Mesodermal cell (in vitro differentiated cells): ENCODE data around the gene C12orf56. TPM values are rescaled to one million over a fixed set of nuclear protein-coding genes. Genes with fewer than 3 reads are reported as not detected.

Experiments used
- H3K27ac ChIP-seq: 2 replicates; pipeline ENCODE4 v1.7.0; 2013; ENCODE audit warnings: mild to moderate bottlenecking, low read depth, low read length, moderate library complexity; ENCODE audit not compliant: severe bottlenecking
- H3K36me3 ChIP-seq: 2 replicates; pipeline ENCODE4 v1.7.1; 2013; ENCODE audit warnings: mild to moderate bottlenecking, low read length, moderate library complexity; ENCODE audit not compliant: control insufficient read depth, insufficient read depth
- H3K4me1 ChIP-seq: one replicate; pipeline ENCODE4 v1.7.1; 2013; ENCODE audit warnings: mild to moderate bottlenecking, low read length; ENCODE audit not compliant: insufficient read depth, control insufficient read depth, poor library complexity, severe bottlenecking
- H3K4me3 ChIP-seq: 2 replicates; pipeline ENCODE4 v1.7.0; 2013; ENCODE audit warnings: low read length, control low read depth, mild to moderate bottlenecking; ENCODE audit not compliant: insufficient read depth, poor library complexity, severe bottlenecking; ENCODE audit errors: extremely low read depth
- H3K9me3 ChIP-seq: 2 replicates; pipeline ENCODE4 v1.7.1; 2013; ENCODE audit warnings: mild to moderate bottlenecking, low read length, moderate library complexity; ENCODE audit not compliant: control insufficient read depth
- WGBS, 2 experiments: methylation state at CpG; one replicate each; pipeline ENCODE4 v1.1.5; 2013; ENCODE audit warnings: missing lambda C conversion rate in 2 of 2; ENCODE audit not compliant: insufficient coverage in 2 of 2; 5-methylcytosine and 5-hydroxymethylcytosine counted together
- polyA plus RNA-seq, 2 experiments: library from polyadenylated mRNA; stranded (reverse); fragments of 50-300 nt; gene quantifications; one replicate each; pipeline ENCODE4 v1.2.3, GENCODE V29; 2013

Gene C12orf56, protein sequence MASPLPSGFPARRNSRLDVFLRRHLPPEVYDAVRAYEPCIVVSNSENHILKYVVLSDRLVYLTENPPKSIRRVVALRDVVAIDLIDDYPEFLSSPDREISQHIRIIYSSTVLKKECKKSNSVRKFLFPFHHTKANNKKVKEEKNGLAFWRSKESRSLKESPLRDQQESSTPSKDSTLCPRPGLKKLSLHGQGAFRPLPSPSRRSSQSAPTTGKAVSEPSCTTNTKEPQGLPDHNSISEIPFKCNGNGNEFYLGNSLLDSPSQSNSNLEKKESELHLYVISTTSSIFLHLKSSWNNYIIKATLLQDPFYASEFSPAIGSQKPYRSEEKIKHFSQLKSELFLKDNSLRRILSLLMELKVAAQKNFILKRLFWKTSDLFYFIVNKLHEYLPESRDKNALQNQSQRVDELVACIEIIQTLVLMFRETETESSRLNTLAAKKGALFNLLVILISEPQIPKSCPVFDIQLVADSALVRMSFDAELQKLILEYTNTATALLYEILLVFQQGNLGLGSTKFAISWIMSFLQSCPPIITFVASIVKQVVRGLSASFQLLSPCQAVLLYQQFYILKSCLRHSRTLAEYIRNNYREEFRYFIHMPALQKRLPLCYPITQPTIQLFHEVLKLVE
- polyA plus RNA-seq (2013, experiment 1 of 2) = not detected
- 0.76 TPM for polyA plus RNA-seq (2013, experiment 2 of 2)

DNA sequence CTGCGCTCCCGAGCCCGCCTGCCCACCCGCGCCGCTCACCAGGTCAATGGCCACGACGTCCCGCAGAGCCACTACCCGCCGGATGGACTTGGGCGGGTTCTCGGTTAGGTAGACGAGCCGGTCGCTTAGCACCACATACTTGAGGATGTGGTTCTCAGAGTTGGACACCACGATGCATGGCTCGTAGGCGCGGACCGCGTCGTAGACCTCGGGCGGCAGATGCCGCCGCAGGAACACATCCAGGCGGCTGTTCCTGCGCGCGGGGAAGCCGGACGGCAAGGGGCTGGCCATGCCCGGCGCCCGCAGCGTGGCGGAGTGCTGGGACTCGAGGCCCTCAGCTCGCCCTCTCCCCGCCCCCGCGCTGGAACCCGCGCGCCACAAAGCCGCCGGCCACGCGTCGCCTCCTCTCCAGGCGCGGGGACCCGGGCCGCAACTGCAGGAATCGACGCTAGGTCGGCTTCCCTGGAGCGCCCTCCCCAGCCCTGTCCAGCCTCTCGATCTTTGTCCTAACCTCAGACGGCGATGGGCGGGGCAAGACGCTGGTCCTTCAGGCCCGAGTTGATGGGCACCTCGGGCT, at the start of gene C12orf56:
TSS of gene C12orf56 (minus strand) at position 484 of the 577 bp plus-strand sequence. CDS start at position 291, 193 bp downstream.
- Histone ChIP-seq H3K4me1 (peaks cover 3% of the 10 kb centered on the region), H3K36me3 (no peaks in the 10 kb centered on the region), H3K9me3 (no peaks in the 10 kb centered on the region), H3K27ac (no peak within 1 kb of the TSS), H3K4me3 (peak within 1 kb of the TSS; percentile 14)
- 51 to 70% methylated on average over 53 to 66 of the region's 66 CpGs for WGBS, 2 experiments

DNA sequence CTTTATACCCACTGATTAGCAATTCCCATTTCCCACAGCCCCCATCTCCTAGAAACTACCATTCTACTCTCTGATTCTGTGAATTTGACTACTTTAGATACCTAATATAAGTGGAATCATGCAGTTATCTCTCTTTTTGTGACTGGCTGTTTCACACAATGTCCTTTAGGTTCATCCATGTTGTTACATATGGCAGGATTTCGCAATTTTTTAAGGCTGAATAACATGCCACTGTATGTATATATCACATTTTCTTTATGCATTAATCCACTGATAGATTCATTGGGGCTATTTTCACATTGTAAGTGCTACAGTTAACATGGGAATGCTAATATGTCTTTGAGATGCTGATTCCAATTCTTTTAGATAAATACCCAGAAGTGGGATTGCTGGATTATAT, 49.5 kb upstream of the C12orf56 start:
- H3K4me3 ChIP-seq = no peak overlapping the region
- WGBS, 2 experiments = no CpG with 5 or more reads among the region's 1 CpG
- no peak overlapping the region for H3K27ac ChIP-seq
- no peaks in the 10 kb centered on the region for H3K4me1 ChIP-seq
- no peaks in the 10 kb centered on the region for H3K9me3 ChIP-seq
- peaks cover 95% of the 10 kb centered on the region for H3K36me3 ChIP-seq

DNA sequence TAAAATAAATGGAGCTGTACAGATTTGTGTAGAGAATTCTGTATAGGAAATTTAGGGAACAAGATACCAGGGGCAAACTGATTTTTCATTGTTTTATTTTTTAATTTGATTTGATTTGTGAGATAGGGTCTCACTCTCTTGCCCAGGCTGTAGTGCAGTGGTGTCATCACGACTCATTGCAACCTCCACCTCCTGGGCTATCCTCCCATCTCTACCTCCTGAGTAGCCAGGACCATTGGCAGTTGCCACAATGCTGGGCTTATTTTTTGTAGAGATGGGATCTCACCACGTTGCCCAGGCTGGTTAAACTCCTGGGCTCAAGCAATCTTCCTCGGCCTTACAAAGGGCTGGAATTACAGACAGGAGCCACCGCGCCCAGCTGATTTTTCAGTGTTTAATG, 43.4 kb upstream of the C12orf56 start:
- WGBS, 2 experiments = 88 to 100% methylated on average over 2 to 4 of the region's 5 CpGs
- peaks cover 97% of the 10 kb centered on the region for H3K36me3 ChIP-seq

DNA sequence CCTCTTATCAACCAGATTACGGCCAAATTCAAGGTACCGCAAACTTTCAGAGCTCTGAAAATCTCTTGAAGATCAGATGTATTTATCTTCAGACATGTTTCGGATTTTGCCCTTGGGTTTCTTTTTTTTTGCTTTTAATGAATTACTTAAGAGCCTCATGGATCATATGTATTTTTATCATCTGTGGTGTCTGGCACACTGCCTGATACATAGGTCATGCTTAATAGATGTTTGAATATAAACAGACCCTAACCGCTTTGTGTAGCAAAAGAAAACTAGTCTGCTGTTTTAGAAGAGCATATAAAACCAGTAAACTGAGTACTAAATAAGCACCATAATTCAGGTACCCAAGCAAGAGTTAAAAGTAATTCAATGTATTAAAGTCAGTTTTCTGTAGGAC, 41.2 kb upstream of the C12orf56 start:
- 94 to 96% methylated on average over 2 to 3 of the region's 4 CpGs for WGBS, 2 experiments
- no peaks in the 10 kb centered on the region for H3K4me1 ChIP-seq
- H3K36me3 ChIP-seq = peaks cover 96% of the 10 kb centered on the region
- H3K9me3 ChIP-seq = no peaks in the 10 kb centered on the region
- H3K4me3 ChIP-seq = no peak overlapping the region
- H3K27ac ChIP-seq = no peak overlapping the region

More for the DNA sequence above, 43.4 kb upstream of the C12orf56 start:
- Histone ChIP-seq H3K9me3 (no peaks in the 10 kb centered on the region), H3K4me3 (no peak overlapping the region), H3K27ac (no peak overlapping the region), H3K4me1 (no peaks in the 10 kb centered on the region)

DNA sequence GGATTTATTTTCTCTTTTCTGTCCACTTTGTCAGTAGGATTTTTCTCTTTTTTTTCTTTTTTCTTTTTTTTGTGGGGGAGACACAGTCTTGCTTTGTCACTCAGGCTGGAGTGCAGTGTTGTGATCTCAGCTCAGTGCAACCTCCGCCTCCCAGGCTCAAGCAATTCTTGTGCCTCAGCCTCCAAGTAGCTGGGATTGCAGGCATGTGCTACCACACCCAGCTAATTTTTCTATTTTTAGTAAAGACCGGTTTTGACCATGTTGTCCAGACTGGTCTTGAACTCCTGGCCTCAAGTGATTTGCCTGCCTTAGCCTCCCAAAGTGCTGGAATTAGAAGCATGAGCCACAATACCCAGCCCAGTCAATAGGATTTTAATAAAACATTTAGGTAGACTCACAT, 40.3 kb upstream of the C12orf56 start:
- Histone ChIP-seq H3K9me3 (no peaks in the 10 kb centered on the region), H3K27ac (no peak overlapping the region), H3K4me3 (no peak overlapping the region), H3K4me1 (no peaks in the 10 kb centered on the region), H3K36me3 (peaks cover 96% of the 10 kb centered on the region)
- WGBS, 2 experiments = 86 to 100% methylated on average over 2 of the region's 2 CpGs

DNA sequence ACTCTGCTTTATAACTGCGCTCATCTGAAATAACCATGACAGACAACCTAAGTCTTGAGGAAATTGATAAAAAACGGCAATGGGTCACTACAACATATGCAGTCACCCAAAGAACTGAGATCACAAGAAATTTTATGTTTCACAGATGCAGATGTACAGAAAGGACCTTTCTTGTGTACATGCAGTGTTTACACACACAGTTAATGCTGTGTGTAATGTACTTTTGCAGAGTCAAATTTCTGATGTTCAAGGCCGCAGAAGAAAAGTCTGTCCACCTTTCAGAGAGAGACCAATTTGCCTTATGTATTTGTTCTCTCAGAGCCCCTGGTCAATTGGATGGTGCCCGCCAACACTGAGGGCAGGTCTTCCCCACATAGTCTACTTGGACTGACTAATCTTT, 38.4 kb upstream of the C12orf56 start:
- Histone ChIP-seq H3K27ac (no peak overlapping the region), H3K9me3 (no peaks in the 10 kb centered on the region), H3K36me3 (peaks cover 96% of the 10 kb centered on the region), H3K4me1 (no peaks in the 10 kb centered on the region), H3K4me3 (no peak overlapping the region)
- 92 to 100% methylated on average over 2 of the region's 4 CpGs for WGBS, 2 experiments

DNA sequence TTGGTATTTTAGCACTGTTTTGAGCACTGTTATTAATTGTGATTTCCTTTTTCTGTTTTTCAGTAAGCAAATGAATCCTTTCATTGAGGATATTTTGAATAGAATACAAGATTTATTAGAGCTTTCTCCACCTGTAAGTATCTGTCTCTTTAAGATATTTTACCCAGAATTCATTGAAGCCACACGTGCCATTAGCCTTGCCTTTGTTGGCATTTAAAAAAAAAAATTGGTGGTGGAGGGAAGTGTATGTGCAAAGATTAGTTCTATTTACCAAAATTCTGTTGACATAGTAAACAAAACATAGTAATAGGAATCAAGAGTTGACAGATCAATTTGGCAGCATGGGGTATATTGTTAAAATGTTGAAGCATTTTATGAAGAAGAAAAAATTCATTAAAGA, 37.4 kb upstream of the C12orf56 start:
- WGBS, 2 experiments = no CpG with 5 or more reads among the region's 1 CpG
- no peak overlapping the region for H3K27ac ChIP-seq
- H3K9me3 ChIP-seq = no peaks in the 10 kb centered on the region
- no peaks in the 10 kb centered on the region for H3K4me1 ChIP-seq
- peaks cover 95% of the 10 kb centered on the region for H3K36me3 ChIP-seq
- H3K4me3 ChIP-seq = no peak overlapping the region

DNA sequence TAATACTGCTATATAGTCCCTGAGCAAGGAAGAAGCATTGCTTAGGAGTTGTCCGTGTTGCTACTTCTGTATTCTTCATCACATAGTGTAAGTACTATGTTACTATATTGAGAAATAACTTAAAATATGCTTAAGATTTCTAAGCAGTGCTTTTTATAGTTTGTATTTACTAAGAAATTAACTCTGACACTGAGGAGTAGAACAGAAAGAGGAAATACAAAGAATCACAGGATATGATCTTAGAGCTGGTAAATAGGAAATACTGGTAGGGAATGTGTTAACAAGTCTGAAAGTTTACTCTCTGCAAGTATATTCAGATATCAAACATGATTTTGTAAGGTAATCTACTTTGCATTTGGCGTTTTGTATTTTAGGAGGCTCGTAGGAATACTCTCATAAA, 29.1 kb upstream of the C12orf56 start:
- Histone ChIP-seq H3K4me3 (no peak overlapping the region), H3K27ac (no peak overlapping the region), H3K4me1 (no peaks in the 10 kb centered on the region), H3K9me3 (no peaks in the 10 kb centered on the region), H3K36me3 (peaks cover 93% of the 10 kb centered on the region)
- no CpG with 5 or more reads among the region's 3 CpGs for WGBS, 2 experiments

DNA sequence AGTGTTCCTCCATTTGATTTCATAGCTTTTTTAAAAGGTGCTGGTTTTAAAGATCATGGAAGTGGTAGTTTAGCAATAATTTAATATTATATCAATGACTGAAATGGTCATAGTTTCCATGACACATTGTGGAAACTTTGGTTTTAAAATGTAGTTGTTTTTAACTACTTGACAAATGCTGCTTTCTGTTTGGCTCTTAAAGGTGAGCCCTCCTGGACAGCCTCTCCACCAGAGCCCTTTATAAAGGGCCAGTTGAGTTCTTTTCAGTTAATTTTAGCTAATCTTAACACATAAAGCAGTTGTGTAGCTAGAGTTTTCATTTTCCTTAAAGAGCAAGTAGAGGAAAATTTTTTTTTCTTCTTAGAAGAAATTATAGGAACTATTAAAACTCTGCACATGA, 27.7 kb upstream of the C12orf56 start:
- no peaks in the 10 kb centered on the region for H3K9me3 ChIP-seq
- no peaks in the 10 kb centered on the region for H3K4me1 ChIP-seq
- H3K36me3 ChIP-seq = peaks cover 91% of the 10 kb centered on the region

DNA sequence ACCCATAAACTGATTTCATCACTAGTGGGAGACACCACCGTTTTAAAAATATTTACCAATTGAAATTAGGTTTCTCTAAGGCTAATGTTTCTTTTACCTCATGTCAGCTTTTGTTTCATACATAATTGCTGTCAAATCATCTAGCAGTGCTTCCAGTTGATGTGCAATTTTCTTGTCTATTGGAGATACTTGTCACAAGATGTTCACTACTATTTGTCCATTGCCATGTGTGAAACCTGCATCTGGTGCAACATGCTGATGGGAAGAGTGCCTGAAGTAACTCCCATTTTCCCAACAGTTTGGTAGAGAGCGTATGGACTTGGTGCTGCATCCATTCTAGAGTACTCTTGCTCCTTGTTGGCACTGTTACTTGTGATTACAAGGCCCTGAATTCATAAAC, 23.3 kb upstream of the C12orf56 start:
- no peaks in the 10 kb centered on the region for H3K4me1 ChIP-seq
- H3K9me3 ChIP-seq = no peaks in the 10 kb centered on the region
- peaks cover 90% of the 10 kb centered on the region for H3K36me3 ChIP-seq
- H3K27ac ChIP-seq = no peak overlapping the region
- 86 to 100% methylated on average over 1 of the region's 2 CpGs for WGBS, 2 experiments
- H3K4me3 ChIP-seq = no peak overlapping the region

More for the DNA sequence above, 27.7 kb upstream of the C12orf56 start:
- Histone ChIP-seq H3K27ac (no peak overlapping the region), H3K4me3 (no peak overlapping the region)

DNA sequence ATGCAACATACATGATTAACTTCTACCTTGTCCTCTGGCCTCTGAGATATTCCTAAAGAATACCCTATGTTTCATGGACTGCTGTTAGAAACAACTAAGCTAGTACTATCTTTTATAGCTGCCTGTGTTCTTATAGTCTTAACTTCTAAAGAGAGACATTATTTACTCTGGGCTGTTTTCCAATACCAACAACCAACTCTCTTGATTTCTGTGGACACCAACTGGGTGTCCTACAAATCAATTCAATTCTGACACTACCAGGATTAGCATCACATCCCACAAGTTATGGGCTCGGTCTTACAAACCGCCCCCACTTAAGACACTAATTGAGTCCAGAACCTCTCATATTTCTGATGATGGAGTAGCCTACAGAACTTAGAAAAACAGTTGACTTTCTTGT, 21.9 kb upstream of the C12orf56 start:
- H3K27ac ChIP-seq = no peak overlapping the region

More for the DNA sequence above, 21.9 kb upstream of the C12orf56 start:
- H3K4me1 ChIP-seq = no peaks in the 10 kb centered on the region
- no peak overlapping the region for H3K4me3 ChIP-seq
- H3K9me3 ChIP-seq = no peaks in the 10 kb centered on the region
- 100% methylated on average over 2 of the region's 2 CpGs for WGBS, 2 experiments
- peaks cover 78% of the 10 kb centered on the region for H3K36me3 ChIP-seq
